ENCODE measurements around the gene ONECUT2.

DNA sequence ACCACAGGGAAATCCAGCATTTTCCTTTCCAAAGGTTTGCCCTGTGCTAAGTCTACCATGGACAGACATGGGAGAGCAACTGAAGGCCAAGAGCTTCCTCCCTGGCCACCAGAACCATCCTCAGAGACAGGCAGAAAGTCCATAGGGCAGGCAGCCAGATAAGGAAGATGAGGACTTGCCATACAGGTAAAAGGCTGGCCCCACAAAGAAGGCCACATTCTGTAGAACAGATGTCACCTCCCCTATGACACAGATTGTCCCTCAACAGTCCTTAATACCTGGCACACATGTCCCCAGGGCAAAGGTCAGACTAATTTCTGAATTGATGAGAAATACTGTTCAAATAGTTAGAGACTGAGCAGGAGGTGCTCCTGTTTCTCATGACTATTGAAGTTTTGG, 99.3 kb downstream of the ONECUT2 start:
- TF ChIP-seq, protein P1, sequence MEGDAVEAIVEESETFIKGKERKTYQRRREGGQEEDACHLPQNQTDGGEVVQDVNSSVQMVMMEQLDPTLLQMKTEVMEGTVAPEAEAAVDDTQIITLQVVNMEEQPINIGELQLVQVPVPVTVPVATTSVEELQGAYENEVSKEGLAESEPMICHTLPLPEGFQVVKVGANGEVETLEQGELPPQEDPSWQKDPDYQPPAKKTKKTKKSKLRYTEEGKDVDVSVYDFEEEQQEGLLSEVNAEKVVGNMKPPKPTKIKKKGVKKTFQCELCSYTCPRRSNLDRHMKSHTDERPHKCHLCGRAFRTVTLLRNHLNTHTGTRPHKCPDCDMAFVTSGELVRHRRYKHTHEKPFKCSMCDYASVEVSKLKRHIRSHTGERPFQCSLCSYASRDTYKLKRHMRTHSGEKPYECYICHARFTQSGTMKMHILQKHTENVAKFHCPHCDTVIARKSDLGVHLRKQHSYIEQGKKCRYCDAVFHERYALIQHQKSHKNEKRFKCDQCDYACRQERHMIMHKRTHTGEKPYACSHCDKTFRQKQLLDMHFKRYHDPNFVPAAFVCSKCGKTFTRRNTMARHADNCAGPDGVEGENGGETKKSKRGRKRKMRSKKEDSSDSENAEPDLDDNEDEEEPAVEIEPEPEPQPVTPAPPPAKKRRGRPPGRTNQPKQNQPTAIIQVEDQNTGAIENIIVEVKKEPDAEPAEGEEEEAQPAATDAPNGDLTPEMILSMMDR (IDR thresholded peaks at IDR 0.05), result no peak
- no peak for TF ChIP-seq EZH2 (IDR thresholded peaks at IDR 0.05; ENCODE audit: borderline replicate concordance, insufficient read depth, low read depth, low read length, poor library complexity, severe bottlenecking)

Measured in B cell (primary cell).